Endothelial cell of umbilical vein (primary cell): Measurements from ENCODE around the gene CCSAP. TPM values are rescaled to one million over a fixed set of nuclear protein-coding genes. Genes with fewer than 3 reads are reported as not detected.

ENCODE experiments used
- BruUV-seq: library from RNA; stranded (reverse); fragments of 400-500 nt; replicated peaks from 2 replicates; lab custom pipeline; 2021; lab: Mats Ljungman, UMichigan
- CTCF ChIA-PET: fragments of 300-600, 350-600 bp; sonication (Branson Sonifier 250); formaldehyde crosslinking; loops from one replicate; lab custom pipeline; 2021; ENCODE audit warnings: antibody characterized with exemption, inconsistent platforms; lab: Charles Lee
- POLR2A ChIA-PET: fragments of 300-600, 350-600 bp; sonication (Branson Sonifier 250); formaldehyde crosslinking; loops from one replicate; lab custom pipeline; 2021; ENCODE audit warnings: antibody characterized with exemption, inconsistent platforms; lab: Charles Lee
- DNase-seq: peaks from one replicate; pipeline ENCODE4 v3.0.0-alpha.2; 2011; ENCODE audit warnings: low read depth, low spot score
- FAIRE-seq: peaks from 2 replicates; lab custom pipeline; 2011; peaks lifted over from hg19 to GRCh38; lab: Jason Lieb, UNC
- H2AFZ ChIP-seq: 2 replicates; pipeline ENCODE4 v1.6.0; 2012; ENCODE audit warnings: low read depth, low read length, control low read depth, inconsistent platforms
- H3K27ac ChIP-seq: 2 replicates; pipeline ENCODE4 v1.5.1; 2011; ENCODE audit warnings: low read depth, mild to moderate bottlenecking, control low read depth, low read length, moderate library complexity; ENCODE audit not compliant: insufficient read depth
- H3K27me3 ChIP-seq, 2 experiments: 2 replicates each; pipeline versions ENCODE4 v1.6.0 to v1.6.1; 2011; ENCODE audit warnings: low read length in 2 of 2, mixed read lengths in 1 of 2; ENCODE audit not compliant: control insufficient read depth in 2 of 2, insufficient read depth in 2 of 2
- H3K36me3 ChIP-seq, 2 experiments: 2 replicates in 1 of 2; 3 replicates in 1 of 2; pipeline ENCODE4 v1.5.1; 2011; ENCODE audit warnings: low read length in 2 of 2, mild to moderate bottlenecking in 1 of 2, moderate library complexity in 1 of 2; ENCODE audit not compliant: control insufficient read depth in 2 of 2, insufficient read depth in 2 of 2; ENCODE audit errors: extremely low read depth in 1 of 2
- H3K4me1 ChIP-seq: 3 replicates; pipeline ENCODE4 v1.5.1; 2011; ENCODE audit warnings: mild to moderate bottlenecking, low read length; ENCODE audit not compliant: control insufficient read depth, insufficient read depth; ENCODE audit errors: extremely low read depth
- H3K4me2 ChIP-seq: 2 replicates; pipeline ENCODE4 v1.6.1; 2011; ENCODE audit warnings: low read length, control low read depth, mixed read lengths; ENCODE audit not compliant: insufficient read depth
- H3K4me3 ChIP-seq, 3 experiments: fragments of 200-600 bp in 1 of 3; sonication (generic), shearing (Covaris generic) in 1 of 3; replicated peaks in 1 of 3; 2 replicates each; pipeline ENCODE4 v1.5.1; 2011 to 2016; ENCODE audit warnings: control low read depth in 3 of 3, low read length in 3 of 3, mild to moderate bottlenecking in 2 of 3, inconsistent platforms in 1 of 3, low read depth in 1 of 3, moderate library complexity in 1 of 3; ENCODE audit not compliant: insufficient read depth in 1 of 3
- H3K79me2 ChIP-seq: 2 replicates; pipeline ENCODE4 v1.6.0; 2012; ENCODE audit warnings: low read length, inconsistent platforms; ENCODE audit not compliant: control insufficient read depth, insufficient read depth
- H3K9ac ChIP-seq: replicated peaks from 2 replicates; pipeline ENCODE3; 2011; ENCODE audit warnings: low read length, control low read depth; ENCODE audit not compliant: insufficient read depth; ENCODE audit errors: extremely low read depth
- H3K9me1 ChIP-seq: replicated peaks from 3 replicates; pipeline ENCODE4 v1.6.0; 2011; ENCODE audit warnings: mild to moderate bottlenecking, low read length; ENCODE audit not compliant: control insufficient read depth, insufficient read depth; ENCODE audit errors: extremely low read depth
- H3K9me3 ChIP-seq: replicated peaks from 2 replicates; pipeline ENCODE4 v1.5.1; 2012; ENCODE audit warnings: low read length, inconsistent platforms; ENCODE audit not compliant: control insufficient read depth, insufficient read depth
- H4K20me1 ChIP-seq: replicated peaks from 2 replicates; pipeline ENCODE3; 2011; ENCODE audit warnings: mild to moderate bottlenecking, low read length; ENCODE audit not compliant: control insufficient read depth, insufficient read depth; ENCODE audit errors: extremely low read depth
- CTCF ChIP-seq, 2 donors: IDR thresholded peaks; 1 replicate in 1 of 2; 2 replicates in 1 of 2; pipeline ENCODE4 v1.5.1; 2011; ENCODE audit warnings: low read length in 2 of 2, mild to moderate bottlenecking in 2 of 2, moderate library complexity in 2 of 2, control low read depth in 1 of 2, inconsistent platforms in 1 of 2, low read depth in 1 of 2; ENCODE audit not compliant: insufficient read depth in 1 of 2; ENCODE audit errors: extremely low read depth in 1 of 2
- EZH2 ChIP-seq: IDR thresholded peaks from 2 replicates; pipeline ENCODE4 v1.6.1; 2012; ENCODE audit warnings: borderline replicate concordance, low read depth, mild to moderate bottlenecking, moderate library complexity, low read length, inconsistent platforms; ENCODE audit not compliant: severe bottlenecking
- FOS ChIP-seq: IDR thresholded peaks from 2 replicates; pipeline ENCODE4 v1.6.1; 2011; ENCODE audit warnings: mild to moderate bottlenecking, low read length, moderate library complexity, borderline replicate concordance; ENCODE audit not compliant: insufficient read depth
- GATA2 ChIP-seq: IDR thresholded peaks from 2 replicates; pipeline ENCODE4 v1.7.0; 2011; ENCODE audit warnings: low read depth, mild to moderate bottlenecking, moderate library complexity, mixed read lengths, low read length; ENCODE audit not compliant: insufficient read length, insufficient read depth
- JUN ChIP-seq: IDR thresholded peaks from 2 replicates; pipeline ENCODE4 v1.6.1; 2011; ENCODE audit warnings: borderline replicate concordance, low read depth; ENCODE audit not compliant: insufficient read length, insufficient read depth
- MAX ChIP-seq: IDR thresholded peaks from 2 replicates; pipeline ENCODE4 v1.6.1; 2011; ENCODE audit not compliant: insufficient read depth, insufficient read length
- MYC ChIP-seq: IDR thresholded peaks from one replicate; pipeline ENCODE4 v1.6.1; 2011; ENCODE audit warnings: mild to moderate bottlenecking, low read depth, low read length
- POLR2A ChIP-seq: IDR thresholded peaks from 2 replicates; pipeline ENCODE4 v1.6.1; 2012; ENCODE audit warnings: low read depth, mild to moderate bottlenecking, control low read depth, low read length
- POLR2AphosphoS5 ChIP-seq: IDR thresholded peaks from 2 replicates; pipeline ENCODE4 v1.6.1; 2012; ENCODE audit warnings: low read depth, mild to moderate bottlenecking, control low read depth, low read length, moderate library complexity; ENCODE audit not compliant: insufficient read depth
- dilution Hi-C: fragments of 300-500 bp; cut with MboI; formaldehyde crosslinking; loops from one replicate; pipeline ENCODE4 v1.15.0; 2019; ENCODE audit warnings: low sequenced_read_pairs; ENCODE audit not compliant: extremely low pct_ligation_motif_present
- intact Hi-C: fragments of 100-400 bp; cut with micrococcal nuclease; formaldehyde crosslinking; loops from one replicate; pipeline ENCODE4 v1.10.0; 2022
- polyA plus RNA-seq, 4 experiments: library from polyadenylated mRNA; depleted of rRNA in 3 of 4; stranded (reverse) in 3 of 4; unstranded in 1 of 4; fragments of >200 nt; gene quantifications; 2 replicates each; pipeline versions ENCODE4 v1.2.1 to v1.2.3, GENCODE V29; 2011 to 2012; ENCODE audit warnings: missing spikeins in 1 of 4
- total RNA-seq: library from RNA; stranded (reverse); gene quantifications from 2 replicates; pipeline ENCODE4 v1.2.3, GENCODE V29; 2021

The CCSAP gene
- total and polyA plus RNA-seq, 2 donors (not counting 3 experiments of a cell fraction or from before 2014, with no cell fraction given), result 1.3 to 5.7 TPM

GRCh38 chr1:229368347-229368746 is 25.5 kb upstream of the CCSAP start:
- TF ChIP-seq FOS, result no peak
- no peak for TF ChIP-seq MAX
- TF ChIP-seq JUN, result no peak
- no peak for TF ChIP-seq EZH2
- no peak for TF ChIP-seq POLR2A
- no peak for TF ChIP-seq CTCF (IDR thresholded peaks at IDR 0.05; ENCODE audit: extremely low read depth in 1 of 2, insufficient read depth in 1 of 2, low read depth in 1 of 2, low read length in 2 of 2)
- no peak for TF ChIP-seq GATA2
- no peak for TF ChIP-seq MYC
- TF ChIP-seq POLR2AphosphoS5, result no peak
- Histone ChIP-seq H2AFZ (no peak overlapping the region), H3K9ac (no peak overlapping the region), H3K36me3 (no peaks in the 10 kb centered on the region), H3K4me3 (no peak overlapping the region), H3K27ac (no peak overlapping the region), H3K9me1 (no peaks in the 10 kb centered on the region), H3K4me2 (no peak overlapping the region), H4K20me1 (no peaks in the 10 kb centered on the region), H3K9me3 (no peaks in the 10 kb centered on the region), H3K27me3 (peaks cover 2% of the 10 kb centered on the region in 2 experiments), H3K79me2 (no peaks in the 10 kb centered on the region), H3K4me1 (no peaks in the 10 kb centered on the region)
- FAIRE-seq (no peak), DNase-seq (no peak)
- intact Hi-C loops, result no loop called here
- POLR2A ChIA-PET, result no interaction called here
- CTCF ChIA-PET, result no interaction called here
- dilution Hi-C loops, result no loop called here
- BruUV-seq, result no TSS peak
